Ishikawa (cell line): Measurements from ENCODE around the gene TMEM131.

ENCODE experiments used
- CEBPB ChIP-seq: IDR thresholded peaks from 2 replicates; pipeline ENCODE4 v1.6.1; 2012
- EGR1 ChIP-seq: IDR thresholded peaks from 2 replicates; pipeline ENCODE4 v1.6.1; 2012
- EP300 ChIP-seq: IDR thresholded peaks from 2 replicates; pipeline ENCODE4 v1.6.1; 2012; ENCODE audit warnings: borderline replicate concordance
- FOXM1 ChIP-seq: IDR thresholded peaks from 2 replicates; pipeline ENCODE4 v1.6.1; 2012; ENCODE audit warnings: low read depth, borderline replicate concordance
- NFIC ChIP-seq: IDR thresholded peaks from 2 replicates; pipeline ENCODE4 v1.6.1; 2012
- RAD21 ChIP-seq: IDR thresholded peaks from 2 replicates; pipeline ENCODE4 v1.6.1; 2012; ENCODE audit warnings: low read depth
- YY1 ChIP-seq: IDR thresholded peaks from 2 replicates; pipeline ENCODE4 v1.6.1; 2012; ENCODE audit warnings: low read depth
- ZBTB7A ChIP-seq: IDR thresholded peaks from 2 replicates; pipeline ENCODE4 v1.6.1; 2012; ENCODE audit warnings: low read depth
- TF ChIP-seq, protein P1 (sequence below): IDR thresholded peaks from 2 replicates; pipeline ENCODE4 v1.6.1; 2012
- TF ChIP-seq, protein P2 (sequence below): IDR thresholded peaks from 2 replicates; pipeline ENCODE4 v1.6.1; 2012; ENCODE audit warnings: low read depth, mild to moderate bottlenecking

DNA sequence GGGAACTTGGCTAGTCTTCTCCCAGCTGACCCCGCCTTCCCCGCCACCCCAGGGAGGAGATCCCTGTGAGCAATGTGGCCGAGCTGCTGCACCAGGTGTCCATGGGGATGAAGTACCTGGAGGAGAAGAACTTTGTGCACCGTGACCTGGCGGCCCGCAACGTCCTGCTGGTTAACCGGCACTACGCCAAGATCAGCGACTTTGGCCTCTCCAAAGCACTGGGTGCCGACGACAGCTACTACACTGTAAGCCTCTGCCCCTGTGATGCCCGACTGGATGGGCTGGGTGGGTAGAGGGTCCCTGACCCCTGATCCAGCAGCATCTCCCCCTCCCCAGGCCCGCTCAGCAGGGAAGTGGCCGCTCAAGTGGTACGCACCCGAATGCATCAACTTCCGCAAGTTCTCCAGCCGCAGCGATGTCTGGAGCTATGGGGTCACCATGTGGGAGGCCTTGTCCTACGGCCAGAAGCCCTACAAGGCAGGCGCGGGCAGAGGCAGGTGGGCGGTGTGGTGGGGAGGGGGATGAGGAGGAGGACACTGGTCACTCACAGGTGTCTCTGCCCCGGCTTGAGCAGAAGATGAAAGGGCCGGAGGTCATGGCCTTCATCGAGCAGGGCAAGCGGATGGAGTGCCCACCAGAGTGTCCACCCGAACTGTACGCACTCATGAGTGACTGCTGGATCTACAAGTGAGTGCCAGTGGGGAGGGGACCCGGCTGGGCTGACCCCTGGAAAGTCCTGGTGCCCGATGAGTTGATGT is 258.1 kb downstream of the TMEM131 start:
- TF ChIP-seq, protein P1, sequence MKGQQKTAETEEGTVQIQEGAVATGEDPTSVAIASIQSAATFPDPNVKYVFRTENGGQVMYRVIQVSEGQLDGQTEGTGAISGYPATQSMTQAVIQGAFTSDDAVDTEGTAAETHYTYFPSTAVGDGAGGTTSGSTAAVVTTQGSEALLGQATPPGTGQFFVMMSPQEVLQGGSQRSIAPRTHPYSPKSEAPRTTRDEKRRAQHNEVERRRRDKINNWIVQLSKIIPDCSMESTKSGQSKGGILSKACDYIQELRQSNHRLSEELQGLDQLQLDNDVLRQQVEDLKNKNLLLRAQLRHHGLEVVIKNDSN = no peak
- TF ChIP-seq, protein P2, sequence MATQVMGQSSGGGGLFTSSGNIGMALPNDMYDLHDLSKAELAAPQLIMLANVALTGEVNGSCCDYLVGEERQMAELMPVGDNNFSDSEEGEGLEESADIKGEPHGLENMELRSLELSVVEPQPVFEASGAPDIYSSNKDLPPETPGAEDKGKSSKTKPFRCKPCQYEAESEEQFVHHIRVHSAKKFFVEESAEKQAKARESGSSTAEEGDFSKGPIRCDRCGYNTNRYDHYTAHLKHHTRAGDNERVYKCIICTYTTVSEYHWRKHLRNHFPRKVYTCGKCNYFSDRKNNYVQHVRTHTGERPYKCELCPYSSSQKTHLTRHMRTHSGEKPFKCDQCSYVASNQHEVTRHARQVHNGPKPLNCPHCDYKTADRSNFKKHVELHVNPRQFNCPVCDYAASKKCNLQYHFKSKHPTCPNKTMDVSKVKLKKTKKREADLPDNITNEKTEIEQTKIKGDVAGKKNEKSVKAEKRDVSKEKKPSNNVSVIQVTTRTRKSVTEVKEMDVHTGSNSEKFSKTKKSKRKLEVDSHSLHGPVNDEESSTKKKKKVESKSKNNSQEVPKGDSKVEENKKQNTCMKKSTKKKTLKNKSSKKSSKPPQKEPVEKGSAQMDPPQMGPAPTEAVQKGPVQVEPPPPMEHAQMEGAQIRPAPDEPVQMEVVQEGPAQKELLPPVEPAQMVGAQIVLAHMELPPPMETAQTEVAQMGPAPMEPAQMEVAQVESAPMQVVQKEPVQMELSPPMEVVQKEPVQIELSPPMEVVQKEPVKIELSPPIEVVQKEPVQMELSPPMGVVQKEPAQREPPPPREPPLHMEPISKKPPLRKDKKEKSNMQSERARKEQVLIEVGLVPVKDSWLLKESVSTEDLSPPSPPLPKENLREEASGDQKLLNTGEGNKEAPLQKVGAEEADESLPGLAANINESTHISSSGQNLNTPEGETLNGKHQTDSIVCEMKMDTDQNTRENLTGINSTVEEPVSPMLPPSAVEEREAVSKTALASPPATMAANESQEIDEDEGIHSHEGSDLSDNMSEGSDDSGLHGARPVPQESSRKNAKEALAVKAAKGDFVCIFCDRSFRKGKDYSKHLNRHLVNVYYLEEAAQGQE = no peak
- TF ChIP-seq ZBTB7A (no peak), EGR1 (no peak), RAD21 (no peak), FOXM1 (no peak), NFIC (peak; percentile 23; the same call in 1 of the 2 replicates), CEBPB (no peak), EP300 (no peak), YY1 (no peak)
